LNCaP clone FGC (cell line): ENCODE measurements around the gene ISYNA1.

Source experiments
- DNase-seq: peaks from one replicate; pipeline ENCODE4 v3.0.0-alpha.2; 2011; ENCODE audit warnings: low read depth
- H3K4me3 ChIP-seq: 2 replicates; pipeline ENCODE4 v1.5.1; 2011; ENCODE audit warnings: mild to moderate bottlenecking, low read depth, low read length, control low read depth
- CTCF ChIP-seq: IDR thresholded peaks from 2 replicates; pipeline ENCODE4 v1.5.1; 2012; ENCODE audit warnings: mild to moderate bottlenecking; ENCODE audit not compliant: control insufficient read depth, insufficient read depth; ENCODE audit errors: extremely low read depth

ISYNA1 gene

GRCh38 chr19:18426416-18426767 lies 11.5 kb downstream of the ISYNA1 start:
- TF ChIP-seq CTCF, result no peak
- H3K4me3 ChIP-seq, result no peak overlapping the region
- no peak for DNase-seq

GRCh38 chr19:18425515-18426415 lies 12.2 kb downstream of the ISYNA1 start:
- no peak for DNase-seq
- TF ChIP-seq CTCF, result no peak
- H3K4me3 ChIP-seq, result no peak overlapping the region

GRCh38 chr19:18424890-18425514 lies 12.9 kb downstream of the ISYNA1 start:
- H3K4me3 ChIP-seq, result no peak overlapping the region
- TF ChIP-seq CTCF, result no peak
- no peak for DNase-seq

GRCh38 chr19:18424122-18424889 lies 13.6 kb downstream of the ISYNA1 start:
- TF ChIP-seq CTCF, result no peak
- H3K4me3 ChIP-seq, result no peak overlapping the region
- DNase-seq, result no peak

- H3K4me3 ChIP-seq, result no peak overlapping the region
- DNase-seq, result no peak
- no peak for TF ChIP-seq CTCF
Measured at GRCh38 chr19:18423258-18424020, 14.5 kb downstream of the ISYNA1 start.

GRCh38 chr19:18422530-18423191 lies 15.3 kb downstream of the ISYNA1 start:
- DNase-seq, result no peak
- no peak for TF ChIP-seq CTCF
- no peak overlapping the region for H3K4me3 ChIP-seq
